Suprapubic skin (tissue), 3 donors: Measurements from ENCODE around the gene SP9.
"Not testable (repeated sequence)": the region's sequence is repeated elsewhere in the genome, so short reads cannot be mapped to it uniquely, and the experiment has no call there.

Source experiments
- EP300 ChIP-seq: sonication (generic); formaldehyde crosslinking; IDR thresholded peaks from one replicate; pipeline ENCODE4 v1.6.1; 2017; ENCODE audit warnings: antibody characterized with exemption
- POLR2A ChIP-seq, 2 donors: fragments of 450-650 bp; IDR thresholded peaks; one replicate each; pipeline ENCODE4 v1.6.1; 2017; ENCODE audit warnings: antibody characterized with exemption in 2 of 2, mild to moderate bottlenecking in 2 of 2, moderate library complexity in 2 of 2
- TF ChIP-seq, protein P1 (sequence below), 2 donors: fragments of 200-600 bp in 1 of 2; fragments of 450-650 bp in 1 of 2; sonication (generic) in 1 of 2; IDR thresholded peaks; one replicate each; pipeline ENCODE4 v1.5.1; 2016 to 2019; ENCODE audit warnings: antibody characterized with exemption in 2 of 2, mild to moderate bottlenecking in 1 of 2, moderate library complexity in 1 of 2

DNA sequence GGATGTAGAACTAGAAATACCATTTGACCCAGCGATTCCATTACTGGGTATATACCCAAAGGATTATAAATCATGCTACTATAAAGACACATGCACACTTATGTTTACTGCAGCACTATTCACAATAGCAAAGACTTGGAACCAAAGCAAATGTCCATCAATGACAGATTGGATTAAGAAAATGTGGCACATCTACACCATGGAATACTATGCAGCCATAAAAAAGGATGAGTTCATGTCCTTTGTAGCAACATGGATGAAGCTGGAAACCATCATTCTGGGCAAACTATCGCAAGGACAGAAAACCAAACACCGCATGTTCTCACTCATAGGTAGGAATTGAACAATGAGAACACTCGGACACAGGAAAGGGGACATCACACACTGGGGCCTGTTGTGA is 24.9 kb downstream of the SP9 start:
- TF ChIP-seq POLR2A (IDR thresholded peaks at IDR 0.05); EP300: not testable (repeated sequence)
- TF ChIP-seq, protein P1, sequence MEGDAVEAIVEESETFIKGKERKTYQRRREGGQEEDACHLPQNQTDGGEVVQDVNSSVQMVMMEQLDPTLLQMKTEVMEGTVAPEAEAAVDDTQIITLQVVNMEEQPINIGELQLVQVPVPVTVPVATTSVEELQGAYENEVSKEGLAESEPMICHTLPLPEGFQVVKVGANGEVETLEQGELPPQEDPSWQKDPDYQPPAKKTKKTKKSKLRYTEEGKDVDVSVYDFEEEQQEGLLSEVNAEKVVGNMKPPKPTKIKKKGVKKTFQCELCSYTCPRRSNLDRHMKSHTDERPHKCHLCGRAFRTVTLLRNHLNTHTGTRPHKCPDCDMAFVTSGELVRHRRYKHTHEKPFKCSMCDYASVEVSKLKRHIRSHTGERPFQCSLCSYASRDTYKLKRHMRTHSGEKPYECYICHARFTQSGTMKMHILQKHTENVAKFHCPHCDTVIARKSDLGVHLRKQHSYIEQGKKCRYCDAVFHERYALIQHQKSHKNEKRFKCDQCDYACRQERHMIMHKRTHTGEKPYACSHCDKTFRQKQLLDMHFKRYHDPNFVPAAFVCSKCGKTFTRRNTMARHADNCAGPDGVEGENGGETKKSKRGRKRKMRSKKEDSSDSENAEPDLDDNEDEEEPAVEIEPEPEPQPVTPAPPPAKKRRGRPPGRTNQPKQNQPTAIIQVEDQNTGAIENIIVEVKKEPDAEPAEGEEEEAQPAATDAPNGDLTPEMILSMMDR (IDR thresholded peaks at IDR 0.05) = not testable (repeated sequence)
